Activated CD4-positive, alpha-beta memory T cell treated with anti-CD3 and anti-CD28 coated beads, Interleukin-2, amount 10 ng/mL, durations not matched to agents 7 days and 5 days (primary cell): Measurements from ENCODE around the gene AMN1. TPM values are rescaled to one million over a fixed set of nuclear protein-coding genes. Genes with fewer than 3 reads are reported as not detected.
A peak's percentile ranks its signal among the peaks of the same experiment; 100 is the strongest.
"Not testable (repeated sequence)": the region's sequence is repeated elsewhere in the genome, so short reads cannot be mapped to it uniquely, and the experiment has no call there.

ENCODE experiments used
- CTCF ChIA-PET: fragments of 350-600 bp; sonication (Branson Sonifier 250); formaldehyde crosslinking; loops from one replicate; lab custom pipeline; 2021; ENCODE audit warnings: antibody characterized with exemption, inconsistent platforms; lab: Charles Lee
- POLR2A ChIA-PET: fragments of 350-600 bp; sonication (Branson Sonifier 250); formaldehyde crosslinking; loops from one replicate; lab custom pipeline; 2021; ENCODE audit warnings: antibody characterized with exemption; lab: Charles Lee
- DNase-seq: peaks from one replicate; pipeline ENCODE4 v3.0.0-alpha.2; 2020
- H3K27ac Mint-ChIP-seq: one replicate; pipeline ENCODE4 v1.8.0; 2021; ENCODE audit warnings: mild to moderate bottlenecking, mixed read lengths
- H3K27me3 Mint-ChIP-seq: one replicate; pipeline ENCODE4 v1.8.0; 2021; ENCODE audit warnings: mixed read lengths
- H3K36me3 Mint-ChIP-seq: one replicate; pipeline ENCODE4 v1.8.0; 2021; ENCODE audit warnings: low read depth, mixed read lengths
- H3K4me1 Mint-ChIP-seq: one replicate; pipeline ENCODE4 v1.8.0; 2021; ENCODE audit warnings: mixed read lengths
- H3K4me3 Mint-ChIP-seq: one replicate; pipeline ENCODE4 v1.8.0; 2021; ENCODE audit warnings: mild to moderate bottlenecking, mixed read lengths
- H3K9me3 Mint-ChIP-seq: one replicate; pipeline ENCODE4 v1.8.0; 2021; ENCODE audit warnings: mixed read lengths
- total RNA-seq, 2 experiments: library from RNA; stranded (reverse); gene quantifications; one replicate each; pipeline ENCODE4 v1.2.3, GENCODE V29; 2021

The AMN1 gene
- total RNA-seq, 2 experiments from 2014 or later: 3.2 to 4.0 TPM

DNA sequence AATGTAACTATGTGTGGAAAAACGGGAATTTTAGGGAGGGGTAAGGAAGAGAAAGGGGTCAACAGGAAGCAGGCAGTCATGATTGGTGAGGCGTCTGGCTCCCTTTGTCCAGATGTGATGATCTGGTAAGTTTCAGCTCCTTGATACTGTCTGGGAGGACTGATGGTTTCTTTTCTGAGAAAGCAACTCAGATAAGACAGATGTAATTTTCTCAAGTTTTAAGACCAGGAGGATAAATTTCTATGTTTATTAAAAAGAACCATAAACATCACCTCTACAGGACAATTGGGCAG is 21.9 kb upstream of the AMN1 start:
- DNase-seq: no peak
- peaks cover 49% of the 10 kb centered on the region for H3K4me1 Mint-ChIP-seq
- H3K27ac Mint-ChIP-seq: peak overlapping the region; percentile 58
- H3K36me3 Mint-ChIP-seq: peaks cover 19% of the 10 kb centered on the region
- H3K9me3 Mint-ChIP-seq: peaks cover 10% of the 10 kb centered on the region
- ChIA-PET POLR2A (interaction anchor here (3.2 kb wide), 1 partner anchor 22 kb away, joined by 24 read pairs; the partner anchor contains the start of gene AMN1), CTCF (interaction anchor here (1.1 kb wide), 1 partner anchor 13 kb away, joined by 3 read pairs; no protein-coding TSS in a partner anchor)
- H3K4me3 Mint-ChIP-seq: no peak overlapping the region
- H3K27me3 Mint-ChIP-seq: peaks cover 3% of the 10 kb centered on the region

DNA sequence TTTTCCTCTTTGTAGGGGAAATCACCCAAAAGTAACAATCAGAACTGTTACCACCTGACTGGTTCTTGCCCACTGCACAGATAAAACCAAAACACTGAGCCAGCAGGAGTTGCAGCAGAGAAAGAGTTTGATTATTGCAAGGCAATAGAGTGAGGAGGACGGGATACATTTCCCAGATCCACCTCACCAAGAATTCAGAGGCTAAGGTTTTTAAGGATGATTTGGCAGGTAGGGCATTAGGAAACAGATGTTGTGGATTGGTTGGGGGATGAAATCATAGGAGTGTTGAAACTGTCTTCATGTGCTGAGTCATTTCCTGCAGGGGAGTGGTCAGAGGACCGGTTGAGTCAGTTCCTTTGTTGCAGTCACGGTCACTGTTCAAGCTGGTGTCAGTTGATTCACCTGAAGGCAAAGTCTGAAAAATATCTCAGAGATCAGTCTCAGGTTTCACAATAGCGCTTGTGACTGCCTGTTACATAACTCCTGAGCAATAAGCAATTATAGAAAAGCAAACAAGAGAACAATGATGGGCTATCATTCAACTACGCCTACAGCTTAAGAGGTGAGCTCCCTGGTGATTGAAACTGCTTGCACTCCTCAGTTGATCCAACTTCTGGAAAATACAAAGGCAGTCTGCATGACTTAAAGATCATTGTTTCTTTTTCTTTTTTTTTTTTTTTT is 20.3 kb upstream of the AMN1 start:
- peak; percentile 83 for DNase-seq
- Mint-ChIP-seq H3K4me3 (peak overlapping the region; percentile 0), H3K27me3 (peaks cover 3% of the 10 kb centered on the region), H3K36me3 (peaks cover 19% of the 10 kb centered on the region), H3K9me3 (peaks cover 10% of the 10 kb centered on the region), H3K27ac (peak overlapping the region; percentile 67), H3K4me1 (peaks cover 52% of the 10 kb centered on the region)
- CTCF ChIA-PET: interaction anchor here (1.0 kb wide), 2 partner anchors 13 to 14 kb away, joined by 3 to 4 read pairs; no protein-coding TSS in a partner anchor
- POLR2A ChIA-PET: interaction anchor here (0.6 to 4.6 kb wide), 7 partner anchors 11 to 211 kb away, joined by 3 to 29 read pairs (median 7); partner anchors contain the start of genes AMN1 and RESF1

GRCh38 chr12:31745242-31745641 is 16.4 kb upstream of the AMN1 start:
- CTCF ChIA-PET: no interaction called here

GRCh38 chr12:31744363-31744762 is 15.5 kb upstream of the AMN1 start:
- H3K36me3 Mint-ChIP-seq: peaks cover 14% of the 10 kb centered on the region
- POLR2A ChIA-PET: interaction anchor here (0.8 to 1.0 kb wide), 2 partner anchors 11 to 15 kb away, joined by 3 read pairs; no protein-coding TSS in a partner anchor
- H3K9me3 Mint-ChIP-seq, H3K27ac Mint-ChIP-seq, DNase-seq, H3K27me3 Mint-ChIP-seq, CTCF ChIA-PET, H3K4me3 Mint-ChIP-seq: not testable (repeated sequence)
- H3K4me1 Mint-ChIP-seq: peaks cover 51% of the 10 kb centered on the region

More at GRCh38 chr12:31745242-31745641, 16.4 kb upstream of the AMN1 start:
- Mint-ChIP-seq H3K36me3 (peaks cover 15% of the 10 kb centered on the region), H3K27me3 (no peaks in the 10 kb centered on the region), H3K4me3 (no peak overlapping the region), H3K27ac (no peak overlapping the region), H3K9me3 (peaks cover 9% of the 10 kb centered on the region), H3K4me1 (peaks cover 52% of the 10 kb centered on the region)
- DNase-seq: no peak
- POLR2A ChIA-PET: interaction anchor here (0.8 to 4.6 kb wide), 2 partner anchors 12 to 13 kb away, joined by 3 to 29 read pairs; no protein-coding TSS in a partner anchor

- Mint-ChIP-seq H3K4me3 (no peak overlapping the region), H3K27ac (no peak overlapping the region), H3K4me1 (peaks cover 45% of the 10 kb centered on the region), H3K9me3 (peaks cover 2% of the 10 kb centered on the region), H3K27me3 (no peaks in the 10 kb centered on the region), H3K36me3 (peaks cover 8% of the 10 kb centered on the region)
- ChIA-PET CTCF (no interaction called here), POLR2A (interaction anchor here (0.9 to 1.4 kb wide), 3 partner anchors 21 to 249 kb away, joined by 3 read pairs; no protein-coding TSS in a partner anchor)
- DNase-seq: no peak
Observed at GRCh38 chr12:31742891-31743290, 14.1 kb upstream of the AMN1 start.

DNA sequence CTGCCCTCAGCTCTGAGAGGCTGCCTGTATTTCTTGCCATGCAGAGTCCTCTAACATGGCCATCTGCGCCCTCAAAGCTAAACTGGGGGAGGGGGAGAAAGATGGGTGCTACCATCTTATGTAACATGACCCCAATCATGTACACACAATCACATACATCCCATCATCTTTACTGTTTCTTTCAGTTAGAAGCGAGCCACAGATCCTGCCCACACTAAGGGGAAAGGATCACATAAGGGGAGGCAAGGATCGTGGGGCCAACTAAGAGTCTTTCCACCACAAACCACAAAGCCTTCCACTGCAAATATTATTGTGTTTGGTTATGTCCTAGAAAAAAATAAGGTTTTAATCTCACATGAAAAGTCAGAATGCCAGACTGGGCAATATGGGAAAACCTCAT is 11.8 kb upstream of the AMN1 start:
- ChIA-PET CTCF (interaction anchor here (0.7 kb wide), 1 partner anchor 8 kb away, joined by 4 read pairs; no protein-coding TSS in a partner anchor), POLR2A (no interaction called here)
- H3K9me3 Mint-ChIP-seq: peaks cover 2% of the 10 kb centered on the region
- DNase-seq: no peak
- no peak overlapping the region for H3K4me3 Mint-ChIP-seq
- no peak overlapping the region for H3K27ac Mint-ChIP-seq
- no peaks in the 10 kb centered on the region for H3K27me3 Mint-ChIP-seq
- H3K36me3 Mint-ChIP-seq: peaks cover 8% of the 10 kb centered on the region
- H3K4me1 Mint-ChIP-seq: peaks cover 45% of the 10 kb centered on the region

DNA sequence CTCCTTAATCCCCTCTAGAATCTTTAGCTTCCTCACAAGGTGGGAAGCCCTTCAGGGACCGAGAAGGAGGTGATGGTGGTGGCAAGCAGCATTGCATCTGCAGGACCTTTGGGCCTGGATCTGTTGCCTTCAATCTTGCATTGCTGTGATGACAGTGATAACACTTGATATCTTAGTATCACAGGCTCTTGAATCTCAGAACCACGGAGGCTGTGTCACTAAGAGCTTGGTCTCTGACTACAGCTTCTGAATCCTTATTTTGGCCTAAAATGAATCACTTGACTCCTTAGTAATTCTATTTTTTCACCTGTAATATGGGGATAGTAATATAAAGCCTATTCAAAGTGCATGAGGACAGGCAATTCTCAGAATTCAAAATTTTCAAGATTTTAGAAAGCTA is 8.9 kb upstream of the AMN1 start:
- no peak overlapping the region for H3K4me3 Mint-ChIP-seq
- H3K4me1 Mint-ChIP-seq: peaks cover 57% of the 10 kb centered on the region
- no peak overlapping the region for H3K27ac Mint-ChIP-seq
- no peaks in the 10 kb centered on the region for H3K27me3 Mint-ChIP-seq
- ChIA-PET CTCF (no interaction called here), POLR2A (interaction anchor here (0.6 to 3.3 kb wide), 2 partner anchors 9 to 12 kb away, joined by 3 to 16 read pairs; partner anchors contain the start of gene AMN1)
- H3K9me3 Mint-ChIP-seq: peaks cover 7% of the 10 kb centered on the region
- DNase-seq: no peak
- peaks cover 21% of the 10 kb centered on the region for H3K36me3 Mint-ChIP-seq

DNA sequence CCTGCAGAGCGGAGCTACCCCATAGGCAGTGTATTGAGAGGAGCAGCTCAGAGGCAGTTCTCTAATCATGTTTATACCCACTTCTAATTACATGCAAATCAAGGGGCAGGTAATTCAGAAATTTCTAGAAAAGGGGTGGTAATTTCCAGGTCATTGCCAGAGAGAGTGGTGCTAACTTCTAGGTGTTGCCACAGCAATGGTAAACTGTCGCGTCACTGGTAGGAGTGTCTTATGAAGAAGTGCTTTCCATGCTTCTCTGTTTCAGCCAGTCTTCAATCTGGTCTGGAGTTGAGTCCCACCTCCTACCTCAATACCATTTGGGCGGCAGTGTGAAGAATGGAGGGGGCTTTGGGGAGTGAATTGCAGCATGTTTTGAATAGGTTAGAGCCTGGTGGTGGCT is 8.5 kb upstream of the AMN1 start:
- no peak overlapping the region for H3K4me3 Mint-ChIP-seq

DNA sequence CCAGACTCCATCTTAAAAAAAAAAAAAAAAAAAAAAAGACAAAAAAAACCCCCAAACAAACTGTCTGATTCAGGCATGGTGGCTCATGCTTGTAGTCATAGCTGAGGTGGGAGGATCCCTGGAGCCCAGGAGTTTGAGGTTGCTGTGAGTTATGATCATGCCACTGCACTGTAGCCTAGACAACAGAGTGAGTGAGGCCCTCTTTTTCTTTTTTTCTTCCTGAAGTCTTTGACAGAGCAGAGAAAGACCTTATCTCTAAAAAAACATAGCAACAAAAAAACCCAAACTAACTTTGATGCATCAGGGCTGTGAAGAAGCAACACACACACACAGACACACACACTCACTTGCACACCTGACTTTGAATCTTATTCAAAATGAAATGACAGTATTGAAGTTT is 7.7 kb upstream of the AMN1 start:
- peaks cover 7% of the 10 kb centered on the region for H3K9me3 Mint-ChIP-seq

More for the DNA sequence above, 8.5 kb upstream of the AMN1 start:
- Mint-ChIP-seq H3K36me3 (peaks cover 21% of the 10 kb centered on the region), H3K9me3 (peaks cover 7% of the 10 kb centered on the region), H3K27me3 (no peaks in the 10 kb centered on the region), H3K27ac (no peak overlapping the region), H3K4me1 (peaks cover 57% of the 10 kb centered on the region)
- ChIA-PET POLR2A (interaction anchor here (3.3 kb wide), 1 partner anchor 8 kb away, joined by 16 read pairs; the partner anchor contains the start of gene AMN1), CTCF (no interaction called here)
- no peak for DNase-seq

DNA sequence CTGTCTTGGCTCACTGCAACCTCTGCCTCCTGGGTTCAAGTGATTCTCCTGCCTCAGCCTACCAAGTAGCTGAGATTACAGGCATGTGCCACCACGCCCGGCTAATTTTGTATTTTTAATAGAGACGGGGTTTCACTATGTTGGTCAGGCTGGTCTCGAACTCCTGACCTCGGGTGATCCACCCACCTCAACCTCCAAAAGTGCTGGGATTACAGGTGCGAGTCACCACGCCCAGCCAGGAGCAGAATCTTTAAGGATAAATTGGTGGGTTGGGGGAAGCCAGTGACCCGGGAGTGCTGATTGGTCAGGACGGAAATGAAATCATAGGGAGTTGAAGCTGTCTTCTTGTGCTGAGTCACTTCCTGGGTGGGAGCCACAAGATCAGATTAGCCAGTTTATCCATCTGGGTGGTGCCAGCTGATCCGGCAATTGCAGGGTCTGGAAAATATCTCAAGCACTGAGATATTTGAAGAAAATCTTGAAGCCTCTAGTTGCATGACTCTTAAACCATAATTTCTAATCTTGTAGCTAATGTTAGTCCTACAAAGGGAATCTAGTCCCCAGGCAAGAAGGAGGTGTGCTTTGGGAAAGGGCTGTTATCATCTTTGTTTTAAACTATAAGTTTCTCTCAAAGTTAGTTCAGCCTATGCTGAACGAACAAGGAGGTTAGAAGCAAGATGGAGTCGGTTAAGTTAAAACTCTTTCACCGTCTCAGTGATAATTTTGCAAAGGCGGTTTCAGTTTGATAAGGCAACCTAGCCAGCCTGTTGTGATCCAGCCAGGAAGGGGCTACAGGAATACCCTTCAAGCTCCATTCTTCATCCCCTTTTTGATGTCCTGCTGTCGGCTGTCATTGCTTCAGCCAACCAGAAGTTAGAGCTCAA is 5.0 kb upstream of the AMN1 start:
- Mint-ChIP-seq H3K36me3 (peaks cover 44% of the 10 kb centered on the region), H3K4me3 (peak overlapping the region; percentile 38), H3K27ac (peak overlapping the region; percentile 72), H3K9me3 (peaks cover 13% of the 10 kb centered on the region), H3K4me1 (peaks cover 65% of the 10 kb centered on the region)
- ChIA-PET CTCF (interaction anchor here (1.1 to 2.0 kb wide), 2 partner anchors 81 to 227 kb away, joined by 3 to 7 read pairs; no protein-coding TSS in a partner anchor), POLR2A (interaction anchor here (0.8 to 4.4 kb wide), 11 partner anchors 9 to 373 kb away, joined by 3 to 30 read pairs (median 4); partner anchors contain the start of genes BICD1, ETFBKMT and RESF1)
- DNase-seq: peak; percentile 71
- not testable (repeated sequence) for H3K27me3 Mint-ChIP-seq

More for the DNA sequence above, 7.7 kb upstream of the AMN1 start:
- H3K27ac Mint-ChIP-seq: peak overlapping the region; percentile 69
- no peaks in the 10 kb centered on the region for H3K27me3 Mint-ChIP-seq
- ChIA-PET POLR2A (interaction anchor here (0.9 to 3.3 kb wide), 2 partner anchors 8 to 10 kb away, joined by 3 to 16 read pairs; partner anchors contain the start of gene AMN1), CTCF (interaction anchor here (0.7 to 1.0 kb wide), 2 partner anchors 13 to 227 kb away, joined by 3 to 4 read pairs; no protein-coding TSS in a partner anchor)
- H3K36me3 Mint-ChIP-seq: peaks cover 29% of the 10 kb centered on the region
- H3K4me3 Mint-ChIP-seq: no peak overlapping the region
- peaks cover 60% of the 10 kb centered on the region for H3K4me1 Mint-ChIP-seq
- DNase-seq: peak; percentile 62

GRCh38 chr12:31732926-31733548 is 4.2 kb upstream of the AMN1 start:
- peaks cover 62% of the 10 kb centered on the region for H3K4me1 Mint-ChIP-seq
- CTCF ChIA-PET: interaction anchor here (1.3 to 2.0 kb wide), 3 partner anchors 7 to 228 kb away, joined by 3 to 7 read pairs (median 4); no protein-coding TSS in a partner anchor
- H3K4me3 Mint-ChIP-seq: no peak overlapping the region

More at GRCh38 chr12:31732926-31733548, 4.2 kb upstream of the AMN1 start:
- Mint-ChIP-seq H3K27ac (peak overlapping the region; percentile 72), H3K27me3 (no peaks in the 10 kb centered on the region), H3K9me3 (peaks cover 13% of the 10 kb centered on the region), H3K36me3 (peaks cover 44% of the 10 kb centered on the region)
- DNase-seq: peak; percentile 44
- POLR2A ChIA-PET: interaction anchor here (1.0 to 4.4 kb wide), 7 partner anchors 12 to 374 kb away, joined by 3 to 30 read pairs (median 5); partner anchors contain the start of genes BICD1, ETFBKMT and RESF1
